Activated CD4-positive, alpha-beta T cell treated with anti-CD3 and anti-CD28 coated beads, Interleukin-2, amount 10 ng/mL, durations not matched to agents 7 days and 5 days (primary cell): Measurements from ENCODE around the gene MDP1. TPM values are rescaled to one million over a fixed set of nuclear protein-coding genes. Genes with fewer than 3 reads are reported as not detected.
A peak's percentile ranks its signal among the peaks of the same experiment; 100 is the strongest.
"Not testable (repeated sequence)": the region's sequence is repeated elsewhere in the genome, so short reads cannot be mapped to it uniquely, and the experiment has no call there.

Experiments
- CTCF ChIA-PET: fragments of 350-600 bp; sonication (Branson Sonifier 250); formaldehyde crosslinking; loops from one replicate; lab custom pipeline; 2021; ENCODE audit warnings: antibody characterized with exemption; lab: Charles Lee
- POLR2A ChIA-PET: fragments of 350-600 bp; sonication (Branson Sonifier 250); formaldehyde crosslinking; loops from one replicate; lab custom pipeline; 2021; ENCODE audit warnings: antibody characterized with exemption; lab: Charles Lee
- DNase-seq: peaks from one replicate; pipeline ENCODE4 v3.0.0-alpha.2; 2020
- H3K27ac Mint-ChIP-seq: one replicate; pipeline ENCODE4 v1.8.0; 2021; ENCODE audit warnings: mild to moderate bottlenecking, moderate library complexity, mixed read lengths
- H3K27me3 Mint-ChIP-seq: one replicate; pipeline ENCODE4 v1.8.0; 2021; ENCODE audit warnings: mixed read lengths
- H3K36me3 Mint-ChIP-seq: one replicate; pipeline ENCODE4 v1.8.0; 2021; ENCODE audit warnings: low read depth, mixed read lengths
- H3K4me1 Mint-ChIP-seq: one replicate; pipeline ENCODE4 v1.8.0; 2021; ENCODE audit warnings: mixed read lengths
- H3K4me3 Mint-ChIP-seq: one replicate; pipeline ENCODE4 v1.8.0; 2021; ENCODE audit warnings: mild to moderate bottlenecking, moderate library complexity, mixed read lengths
- H3K9me3 Mint-ChIP-seq: one replicate; pipeline ENCODE4 v1.8.0; 2021; ENCODE audit warnings: mixed read lengths
- total RNA-seq, 2 experiments: library from RNA; stranded (reverse); gene quantifications; one replicate each; pipeline ENCODE4 v1.2.3, GENCODE V29; 2021

Gene MDP1
- total RNA-seq, 2 experiments from 2014 or later: 10.1 to 10.7 TPM

GRCh38 chr14:24219080-24219479 is 3.2 kb upstream of the MDP1 start:
- CTCF ChIA-PET: interaction anchor here (0.9 to 2.1 kb wide), 6 partner anchors 8 to 212 kb away, joined by 3 to 14 read pairs (median 4); partner anchors contain the start of gene TINF2
- DNase-seq: no peak
- no peak overlapping the region for H3K27ac Mint-ChIP-seq
- POLR2A ChIA-PET: no interaction called here
- no peaks in the 10 kb centered on the region for H3K27me3 Mint-ChIP-seq
- peaks cover 29% of the 10 kb centered on the region for H3K4me1 Mint-ChIP-seq
- peaks cover 12% of the 10 kb centered on the region for H3K36me3 Mint-ChIP-seq
- H3K9me3 Mint-ChIP-seq: no peaks in the 10 kb centered on the region
- H3K4me3 Mint-ChIP-seq: no peak overlapping the region

GRCh38 chr14:24216876-24217275 is 1.0 kb upstream of the MDP1 start:
- POLR2A ChIA-PET, H3K4me3 Mint-ChIP-seq, H3K9me3 Mint-ChIP-seq, H3K27me3 Mint-ChIP-seq, DNase-seq: not testable (repeated sequence)
- Mint-ChIP-seq H3K36me3 (peaks cover 16% of the 10 kb centered on the region), H3K4me1 (peaks cover 43% of the 10 kb centered on the region), H3K27ac (peak overlapping the region; percentile 95)
- CTCF ChIA-PET: interaction anchor here (1.4 to 2.4 kb wide), 5 partner anchors 11 to 80 kb away, joined by 5 to 20 read pairs (median 7); partner anchors contain the start of genes RABGGTA, TINF2 and TSSK4

- DNase-seq: no peak
- peaks cover 49% of the 10 kb centered on the region for H3K4me1 Mint-ChIP-seq
- peaks cover 21% of the 10 kb centered on the region for H3K36me3 Mint-ChIP-seq
- CTCF ChIA-PET: interaction anchor here (0.7 to 2.5 kb wide), 17 partner anchors 10 to 215 kb away, joined by 3 to 20 read pairs (median 5); partner anchors contain the start of genes CIDEB, GMPR2, IRF9 and RABGGTA
- POLR2A ChIA-PET: interaction anchor here (0.6 to 1.4 kb wide), 3 partner anchors 19 to 117 kb away, joined by 3 to 7 read pairs (median 4); partner anchors contain the start of gene IPO4
- peak overlapping the region; percentile 95 for H3K27ac Mint-ChIP-seq
- no peaks in the 10 kb centered on the region for H3K9me3 Mint-ChIP-seq
- H3K4me3 Mint-ChIP-seq: peak overlapping the region; percentile 92
- H3K27me3 Mint-ChIP-seq: no peaks in the 10 kb centered on the region
Measured at GRCh38 chr14:24216345-24216699, 456 bp upstream of the MDP1 start.

GRCh38 chr14:24213866-24214662 is 1.8 kb downstream of the MDP1 start:
- POLR2A ChIA-PET: interaction anchor here (0.6 to 0.8 kb wide), 5 partner anchors 28 to 1208 kb away, joined by 3 to 6 read pairs (median 4); partner anchors contain the start of genes DCAF11, NRL and TINF2
- no peaks in the 10 kb centered on the region for H3K9me3 Mint-ChIP-seq
- peak overlapping the region; percentile 84 for H3K4me3 Mint-ChIP-seq
- no peak for DNase-seq
- CTCF ChIA-PET: interaction anchor here (0.6 to 2.5 kb wide), 14 partner anchors 19 to 217 kb away, joined by 3 to 14 read pairs (median 5); partner anchors contain the start of genes CIDEB, IPO4, IRF9 and LTB4R
- H3K27ac Mint-ChIP-seq: peak overlapping the region; percentile 95
- no peaks in the 10 kb centered on the region for H3K27me3 Mint-ChIP-seq
- peaks cover 37% of the 10 kb centered on the region for H3K36me3 Mint-ChIP-seq
- peaks cover 52% of the 10 kb centered on the region for H3K4me1 Mint-ChIP-seq

- POLR2A ChIA-PET: interaction anchor here (0.6 to 0.8 kb wide), 4 partner anchors 29 to 99 kb away, joined by 3 to 4 read pairs (median 4); partner anchors contain the start of genes DCAF11 and TINF2
- Mint-ChIP-seq H3K4me3 (peak within 1 kb of the TSS; percentile 84), H3K27me3 (no peaks in the 10 kb centered on the region), H3K4me1 (peaks cover 52% of the 10 kb centered on the region), H3K36me3 (peaks cover 41% of the 10 kb centered on the region), H3K27ac (peak within 1 kb of the TSS; percentile 95), H3K9me3 (no peaks in the 10 kb centered on the region)
- CTCF ChIA-PET: interaction anchor here (0.6 to 2.2 kb wide), 14 partner anchors 18 to 624 kb away, joined by 3 to 14 read pairs (median 4); partner anchors contain the start of genes CIDEB, IPO4, IRF9 and LTB4R
- peak; percentile 99 for DNase-seq
Measured at GRCh38 chr14:24212924-24213865, 2.7 kb downstream of the MDP1 start, which contains the start of gene CHMP4A. Gene CHMP4A (minus strand): TSS chr14:24213488. CDS start chr14:24213439, 49 bp downstream.

GRCh38 chr14:24211311-24211710 is 4.6 kb downstream of the MDP1 start:
- ChIA-PET CTCF (interaction anchor here (0.9 to 2.0 kb wide), 6 partner anchors 9 to 220 kb away, joined by 3 to 7 read pairs (median 4); partner anchors contain the start of genes IRF9 and TM9SF1), POLR2A (interaction anchor here (0.6 kb wide), 1 partner anchor 63 kb away, joined by 3 read pairs; no protein-coding TSS in a partner anchor)
- DNase-seq: no peak
- Mint-ChIP-seq H3K4me3 (peak overlapping the region; percentile 84), H3K36me3 (peaks cover 51% of the 10 kb centered on the region), H3K27ac (peak overlapping the region; percentile 95), H3K4me1 (peaks cover 49% of the 10 kb centered on the region), H3K27me3 (no peaks in the 10 kb centered on the region), H3K9me3 (no peaks in the 10 kb centered on the region)

- Mint-ChIP-seq H3K4me1 (peaks cover 26% of the 10 kb centered on the region), H3K36me3 (peaks cover 82% of the 10 kb centered on the region), H3K9me3 (peaks cover 7% of the 10 kb centered on the region), H3K4me3 (no peak overlapping the region), H3K27ac (no peak overlapping the region), H3K27me3 (no peaks in the 10 kb centered on the region)
- ChIA-PET POLR2A (interaction anchor here (0.6 kb wide), 1 partner anchor 783 kb away, joined by 4 read pairs; no protein-coding TSS in a partner anchor), CTCF (interaction anchor here (2.0 to 2.6 kb wide), 2 partner anchors 12 to 47 kb away, joined by 7 read pairs; partner anchors contain the start of genes IRF9 and TM9SF1)
- no peak for DNase-seq
Measured at GRCh38 chr14:24207625-24208024, 8.2 kb downstream of the MDP1 start.

GRCh38 chr14:24207104-24207551 is 8.7 kb downstream of the MDP1 start:
- POLR2A ChIA-PET: interaction anchor here (0.6 kb wide), 1 partner anchor 783 kb away, joined by 4 read pairs; no protein-coding TSS in a partner anchor
- Mint-ChIP-seq H3K4me1 (peaks cover 23% of the 10 kb centered on the region), H3K4me3 (no peak overlapping the region)

GRCh38 chr14:24206260-24207103 is 9.4 kb downstream of the MDP1 start:
- no peak overlapping the region for H3K4me3 Mint-ChIP-seq
- H3K36me3 Mint-ChIP-seq: peaks cover 88% of the 10 kb centered on the region
- H3K27ac Mint-ChIP-seq: no peak overlapping the region
- CTCF ChIA-PET: interaction anchor here (0.6 to 2.6 kb wide), 4 partner anchors 9 to 36 kb away, joined by 3 to 7 read pairs (median 5); partner anchors contain the start of genes MDP1, TINF2 and TM9SF1
- peaks cover 18% of the 10 kb centered on the region for H3K4me1 Mint-ChIP-seq
- H3K27me3 Mint-ChIP-seq: no peaks in the 10 kb centered on the region
- peaks cover 11% of the 10 kb centered on the region for H3K9me3 Mint-ChIP-seq
- no peak for DNase-seq
- POLR2A ChIA-PET: no interaction called here

More at GRCh38 chr14:24207104-24207551, 8.7 kb downstream of the MDP1 start:
- H3K27ac Mint-ChIP-seq: no peak overlapping the region
- CTCF ChIA-PET: interaction anchor here (2.6 kb wide), 1 partner anchor 12 kb away, joined by 7 read pairs; the partner anchor contains the start of gene TM9SF1
- DNase-seq: no peak
- H3K27me3 Mint-ChIP-seq: no peaks in the 10 kb centered on the region
- H3K36me3 Mint-ChIP-seq: peaks cover 85% of the 10 kb centered on the region
- peaks cover 9% of the 10 kb centered on the region for H3K9me3 Mint-ChIP-seq

GRCh38 chr14:24204163-24205146 is 11.4 kb downstream of the MDP1 start:
- DNase-seq: no peak
- CTCF ChIA-PET: interaction anchor here (0.9 to 1.7 kb wide), 3 partner anchors 24 to 43 kb away, joined by 3 to 5 read pairs (median 3); partner anchors contain the start of genes IRF9 and TINF2
- peaks cover 13% of the 10 kb centered on the region for H3K4me1 Mint-ChIP-seq
- no peak overlapping the region for H3K27ac Mint-ChIP-seq
- no peaks in the 10 kb centered on the region for H3K27me3 Mint-ChIP-seq
- POLR2A ChIA-PET: no interaction called here
- no peak overlapping the region for H3K4me3 Mint-ChIP-seq
- H3K36me3 Mint-ChIP-seq: peaks cover 88% of the 10 kb centered on the region
- peaks cover 11% of the 10 kb centered on the region for H3K9me3 Mint-ChIP-seq
